ENCODE measurements around the gene ZNF230. TPM values are rescaled to one million over a fixed set of nuclear protein-coding genes. Genes with fewer than 3 reads are reported as not detected.

Gene ZNF230
- total and polyA plus RNA-seq, 2 of the 8 experiments (the other 6 are each of a cell fraction or from before 2014, with no cell fraction given), result 1.5 to 3.6 TPM

GRCh38 chr19:44051650-44052402 lies 49.1 kb downstream of the ZNF230 start, which contains the start of gene ZNF223 (continued):
- TF ChIP-seq E2F6 (IDR thresholded peaks at IDR 0.05), result no peak
- no peak for TF ChIP-seq RAD21 (IDR thresholded peaks at IDR 0.05 in 1 of 2, conservative IDR thresholded peaks at IDR 0.05 in 1 of 2; ENCODE audit: low read depth in 2 of 2, low read length in 2 of 2)
- TF ChIP-seq POLR2A (IDR thresholded peaks at IDR 0.05; ENCODE audit: control extremely low read depth in 1 of 2, low read depth in 2 of 2, low read length in 2 of 2), result peak in 1 of 2 experiments; percentile 60; a peak in 1 of 3 replicates
- 0 out of 2 replicates have a peak, but pooled peaks have one; percentile 22 for TF ChIP-seq SP1 (IDR thresholded peaks at IDR 0.05; ENCODE audit: low read depth, low read length)
- peak; percentile 68; the same call in 1 of the 2 replicates for TF ChIP-seq TAF1 (IDR thresholded peaks at IDR 0.05; ENCODE audit: low read depth, low read length)
- TF ChIP-seq POLR2AphosphoS5 (IDR thresholded peaks at IDR 0.05; ENCODE audit: low read depth, low read length), result peak; percentile 31; the same call in 1 of the 2 replicates
- TF ChIP-seq CBX8 (IDR thresholded peaks at IDR 0.05; ENCODE audit: borderline replicate concordance, low read depth, low read length), result no peak
- TF ChIP-seq JUN (IDR thresholded peaks at IDR 0.05; ENCODE audit: low read depth, low read length), result no peak
- no peak for TF ChIP-seq BCL11A (IDR thresholded peaks at IDR 0.05; ENCODE audit: low read depth in 2 of 2, low read length in 2 of 2)
- TF ChIP-seq SP2 (IDR thresholded peaks at IDR 0.05; ENCODE audit: low read length), result no peak
- TF ChIP-seq USF2 (IDR thresholded peaks at IDR 0.05; ENCODE audit: low read length), result no peak
- TF ChIP-seq BRCA1 (IDR thresholded peaks at IDR 0.05; ENCODE audit: low read depth, low read length), result no peak
- no peak for TF ChIP-seq FOSL1 (IDR thresholded peaks at IDR 0.05; ENCODE audit: insufficient read depth, low read depth, low read length)
- TF ChIP-seq JUND (IDR thresholded peaks at IDR 0.05; ENCODE audit: low read length), result no peak
- TF ChIP-seq TEAD4 (IDR thresholded peaks at IDR 0.05; ENCODE audit: low read depth, low read length), result no peak
- TF ChIP-seq CTBP2 (IDR thresholded peaks at IDR 0.05; ENCODE audit: borderline replicate concordance, insufficient read depth, insufficient read length, low read length), result no peak
- no peak for TF ChIP-seq ATF2 (IDR thresholded peaks at IDR 0.05; ENCODE audit: low read length)
- TF ChIP-seq GABPA (IDR thresholded peaks at IDR 0.05; ENCODE audit: borderline replicate concordance, insufficient read depth, low read length), result peak; percentile 85; the same call in 1 of the 2 replicates
- TF ChIP-seq NANOG (IDR thresholded peaks at IDR 0.05; ENCODE audit: insufficient read depth, low read depth, low read length, poor library complexity, severe bottlenecking), result no peak

Data from H1 (cell line).